Measurements from ENCODE around the gene C1QB.

Gene C1QB

GRCh38 chr1:22633697-22634463 lies 19.2 kb upstream of the C1QB start:
- no peak for DNase-seq (ENCODE audit: low read depth)

GRCh38 chr1:22635436-22635835 lies 17.6 kb upstream of the C1QB start:
- DNase-seq (ENCODE audit: low read depth): no peak

GRCh38 chr1:22636353-22636752 lies 16.7 kb upstream of the C1QB start, which contains the start of gene C1QA:
C1QA (plus strand) TSS chr1:22636628; CDS start chr1:22637617, 989 bp downstream.
- DNase-seq (ENCODE audit: low read depth): no peak

GRCh38 chr1:22636927-22637326 lies 16.1 kb upstream of the C1QB start:
- no peak for DNase-seq (ENCODE audit: low read depth)

GRCh38 chr1:22637907-22638445 lies 15.1 kb upstream of the C1QB start:
- no peak for DNase-seq (ENCODE audit: low read depth)

GRCh38 chr1:22638476-22639234 lies 14.4 kb upstream of the C1QB start:
- no peak for DNase-seq (ENCODE audit: low read depth)

GRCh38 chr1:22639286-22639685 lies 13.8 kb upstream of the C1QB start:
- no peak for DNase-seq (ENCODE audit: low read depth)

GRCh38 chr1:22641247-22641646 lies 11.8 kb upstream of the C1QB start:
- no peak for DNase-seq (ENCODE audit: low read depth)

- peak; percentile 68 for DNase-seq (ENCODE audit: low read depth)
Measured at GRCh38 chr1:22641906-22642636, 11.0 kb upstream of the C1QB start.

GRCh38 chr1:22643381-22643780 lies 9.7 kb upstream of the C1QB start, which contains the start of gene C1QC:
C1QC (plus strand) TSS chr1:22643633; CDS start chr1:22644024, 391 bp downstream.
- no peak for DNase-seq (ENCODE audit: low read depth)

GRCh38 chr1:22643928-22644327 lies 9.1 kb upstream of the C1QB start:
- DNase-seq (ENCODE audit: low read depth): no peak

GRCh38 chr1:22645931-22646330 lies 7.1 kb upstream of the C1QB start:
- no peak for DNase-seq (ENCODE audit: low read depth)

GRCh38 chr1:22646384-22646783 lies 6.7 kb upstream of the C1QB start:
- no peak for DNase-seq (ENCODE audit: low read depth)

- no peak for DNase-seq (ENCODE audit: low read depth)
Measured at GRCh38 chr1:22650089-22650693, 2.8 kb upstream of the C1QB start.

GRCh38 chr1:22651941-22652856 lies 837 bp upstream of the C1QB start:
- no peak for DNase-seq (ENCODE audit: low read depth)

- no peak for DNase-seq (ENCODE audit: low read depth)
Measured at GRCh38 chr1:22654692-22655091, 1.7 kb downstream of the C1QB start.

- no peak for DNase-seq (ENCODE audit: low read depth)
Measured at GRCh38 chr1:22658385-22659163, 5.5 kb downstream of the C1QB start.

GRCh38 chr1:22660716-22661241 lies 7.7 kb downstream of the C1QB start:
- DNase-seq (ENCODE audit: low read depth): no peak

- no peak for DNase-seq (ENCODE audit: low read depth)
Measured at GRCh38 chr1:22661880-22662279, 8.8 kb downstream of the C1QB start.

GRCh38 chr1:22662318-22662717 lies 9.3 kb downstream of the C1QB start:
- no peak for DNase-seq (ENCODE audit: low read depth)
